WERI-Rb-1 (cell line): ENCODE measurements around the gene TMEM179B.

Source experiments
- DNase-seq: peaks from one replicate; pipeline ENCODE4 v3.0.0-alpha.2; 2020
- H3K27ac ChIP-seq: fragments of 250-450 bp; sonication (Bioruptor Pico); 2 replicates; pipeline ENCODE4 v1.5.1; 2020; ENCODE audit warnings: mild to moderate bottlenecking, moderate library complexity
- H3K27me3 ChIP-seq: fragments of 250-450 bp; sonication (Bioruptor Pico); 2 replicates; pipeline ENCODE4 v1.5.1; 2021; ENCODE audit warnings: mild to moderate bottlenecking, low read depth, moderate library complexity; ENCODE audit not compliant: insufficient read depth, severe bottlenecking
- H3K36me3 ChIP-seq: fragments of 250-450 bp; sonication (Bioruptor Pico); 2 replicates; pipeline ENCODE4 v1.5.1; 2020; ENCODE audit warnings: mild to moderate bottlenecking, moderate library complexity
- H3K4me3 ChIP-seq: 2 replicates; pipeline ENCODE4 v1.5.1; 2011; ENCODE audit warnings: low read depth, mild to moderate bottlenecking, control low read depth, low read length
- H3K9me3 ChIP-seq: fragments of 250-450 bp; sonication (Bioruptor Pico); 2 replicates; pipeline ENCODE4 v1.5.1; 2021; ENCODE audit warnings: mild to moderate bottlenecking, moderate library complexity; ENCODE audit not compliant: severe bottlenecking
- CTCF ChIP-seq: IDR thresholded peaks from 2 replicates; pipeline ENCODE4 v1.5.1; 2011; ENCODE audit warnings: low read depth, mild to moderate bottlenecking, control low read depth, inconsistent platforms, low read length

TMEM179B gene

GRCh38 chr11:62792202-62792575 lies 5.0 kb downstream of the TMEM179B start:
- no peak overlapping the region for H3K4me3 ChIP-seq
- no peaks in the 10 kb centered on the region for H3K27me3 ChIP-seq
- H3K27ac ChIP-seq, result peak overlapping the region; percentile 84
- no peaks in the 10 kb centered on the region for H3K9me3 ChIP-seq
- no peak for TF ChIP-seq CTCF
- peaks cover 85% of the 10 kb centered on the region for H3K36me3 ChIP-seq
- DNase-seq, result peak; percentile 73

GRCh38 chr11:62794201-62794775 lies 7.1 kb downstream of the TMEM179B start:
- H3K9me3 ChIP-seq, result no peaks in the 10 kb centered on the region
- TF ChIP-seq CTCF, result no peak
- no peak for DNase-seq
- peaks cover 94% of the 10 kb centered on the region for H3K36me3 ChIP-seq
- H3K27ac ChIP-seq, result no peak overlapping the region
- no peak overlapping the region for H3K4me3 ChIP-seq
- no peaks in the 10 kb centered on the region for H3K27me3 ChIP-seq

- no peak for TF ChIP-seq CTCF
- Histone ChIP-seq H3K27ac (no peak overlapping the region), H3K4me3 (no peak overlapping the region), H3K36me3 (peaks cover 98% of the 10 kb centered on the region), H3K27me3 (no peaks in the 10 kb centered on the region), H3K9me3 (no peaks in the 10 kb centered on the region)
- no peak for DNase-seq
Observed at GRCh38 chr11:62796281-62796680, 9.1 kb downstream of the TMEM179B start.

GRCh38 chr11:62799486-62799885 lies 12.3 kb downstream of the TMEM179B start:
- no peak for TF ChIP-seq CTCF
- no peak for DNase-seq
- Histone ChIP-seq H3K27me3 (no peaks in the 10 kb centered on the region), H3K27ac (no peak overlapping the region), H3K4me3 (no peak overlapping the region), H3K36me3 (peaks cover 91% of the 10 kb centered on the region), H3K9me3 (no peaks in the 10 kb centered on the region)

DNA sequence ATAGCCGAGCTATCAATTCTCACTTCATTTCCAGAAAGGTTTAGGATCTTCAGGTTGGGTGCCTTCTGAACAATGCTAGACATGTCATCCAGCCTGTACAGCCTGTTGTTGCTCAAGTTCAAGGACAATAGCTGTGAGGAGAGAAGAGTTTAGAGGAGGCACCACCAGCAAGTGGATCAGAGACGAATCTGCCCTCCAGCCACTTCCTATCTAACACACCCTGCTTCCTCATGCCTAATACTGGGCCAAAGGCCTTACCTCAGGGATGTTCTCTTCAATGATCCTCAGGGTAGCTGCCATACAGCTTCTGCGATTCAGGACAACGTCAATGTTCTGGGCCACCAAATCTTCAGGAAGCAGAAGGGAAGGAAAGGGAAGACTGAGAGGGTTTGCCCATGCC lies 13.9 kb downstream of the TMEM179B start:
- TF ChIP-seq CTCF, result no peak
- no peak for DNase-seq
- Histone ChIP-seq H3K4me3 (no peak overlapping the region), H3K27me3 (no peaks in the 10 kb centered on the region), H3K9me3 (no peaks in the 10 kb centered on the region), H3K27ac (no peak overlapping the region), H3K36me3 (peaks cover 75% of the 10 kb centered on the region)
